OCI-LY7 (cell line): ENCODE data around the gene ZBTB34.

ENCODE experiments used
- EZH2phosphoT487 ChIP-seq: fragments of 200-600 bp; sonication (generic); IDR thresholded peaks from 2 replicates; pipeline ENCODE4 v1.6.1; 2018; ENCODE audit warnings: low read depth, borderline replicate concordance, mild to moderate bottlenecking, mixed run types, antibody characterized with exemption, low read length, moderate library complexity, mixed read lengths
- TF ChIP-seq, protein P1 (sequence below): fragments of 200-600 bp; sonication (generic); conservative IDR thresholded peaks from 2 replicates; pipeline ENCODE4 v1.5.1; 2014; ENCODE audit warnings: mild to moderate bottlenecking, antibody characterized with exemption, low read length, moderate library complexity, mixed read lengths

DNA sequence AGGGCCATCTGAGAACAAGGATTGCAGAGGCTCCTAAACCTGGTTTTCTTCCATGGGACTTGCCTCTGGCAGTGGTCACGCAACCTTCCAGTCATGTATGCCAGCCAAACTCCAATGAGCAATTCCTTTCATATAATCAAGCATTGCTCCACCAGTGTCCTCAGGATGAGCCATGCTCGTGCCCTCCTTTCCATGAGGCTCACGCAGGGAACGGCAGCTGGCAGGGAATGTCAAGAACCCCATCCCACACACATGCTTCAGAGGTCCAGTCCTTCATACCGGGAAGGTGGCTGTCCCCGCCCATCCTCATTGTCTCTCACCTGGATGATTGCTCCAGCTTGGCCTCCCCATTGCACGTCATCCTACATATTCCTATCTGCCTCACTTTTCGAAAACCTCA, 13.4 kb upstream of the ZBTB34 start:
- TF ChIP-seq, protein P1, sequence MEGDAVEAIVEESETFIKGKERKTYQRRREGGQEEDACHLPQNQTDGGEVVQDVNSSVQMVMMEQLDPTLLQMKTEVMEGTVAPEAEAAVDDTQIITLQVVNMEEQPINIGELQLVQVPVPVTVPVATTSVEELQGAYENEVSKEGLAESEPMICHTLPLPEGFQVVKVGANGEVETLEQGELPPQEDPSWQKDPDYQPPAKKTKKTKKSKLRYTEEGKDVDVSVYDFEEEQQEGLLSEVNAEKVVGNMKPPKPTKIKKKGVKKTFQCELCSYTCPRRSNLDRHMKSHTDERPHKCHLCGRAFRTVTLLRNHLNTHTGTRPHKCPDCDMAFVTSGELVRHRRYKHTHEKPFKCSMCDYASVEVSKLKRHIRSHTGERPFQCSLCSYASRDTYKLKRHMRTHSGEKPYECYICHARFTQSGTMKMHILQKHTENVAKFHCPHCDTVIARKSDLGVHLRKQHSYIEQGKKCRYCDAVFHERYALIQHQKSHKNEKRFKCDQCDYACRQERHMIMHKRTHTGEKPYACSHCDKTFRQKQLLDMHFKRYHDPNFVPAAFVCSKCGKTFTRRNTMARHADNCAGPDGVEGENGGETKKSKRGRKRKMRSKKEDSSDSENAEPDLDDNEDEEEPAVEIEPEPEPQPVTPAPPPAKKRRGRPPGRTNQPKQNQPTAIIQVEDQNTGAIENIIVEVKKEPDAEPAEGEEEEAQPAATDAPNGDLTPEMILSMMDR = no peak
- TF ChIP-seq EZH2phosphoT487 = no peak
